K562 treated with DMSO at 1 percent for 12 hours (cell line): ENCODE measurements around the gene PRIMPOL. TPM values are rescaled to one million over a fixed set of nuclear protein-coding genes. Genes with fewer than 3 reads are reported as not detected.

ENCODE experiments used
- total RNA-seq: library from RNA; unstranded; fragments of 300-600 nt; gene quantifications from 2 replicates; pipeline ENCODE4 v1.2.3, GENCODE V29; 2022; ENCODE audit not compliant: insufficient read depth

Gene PRIMPOL, protein sequence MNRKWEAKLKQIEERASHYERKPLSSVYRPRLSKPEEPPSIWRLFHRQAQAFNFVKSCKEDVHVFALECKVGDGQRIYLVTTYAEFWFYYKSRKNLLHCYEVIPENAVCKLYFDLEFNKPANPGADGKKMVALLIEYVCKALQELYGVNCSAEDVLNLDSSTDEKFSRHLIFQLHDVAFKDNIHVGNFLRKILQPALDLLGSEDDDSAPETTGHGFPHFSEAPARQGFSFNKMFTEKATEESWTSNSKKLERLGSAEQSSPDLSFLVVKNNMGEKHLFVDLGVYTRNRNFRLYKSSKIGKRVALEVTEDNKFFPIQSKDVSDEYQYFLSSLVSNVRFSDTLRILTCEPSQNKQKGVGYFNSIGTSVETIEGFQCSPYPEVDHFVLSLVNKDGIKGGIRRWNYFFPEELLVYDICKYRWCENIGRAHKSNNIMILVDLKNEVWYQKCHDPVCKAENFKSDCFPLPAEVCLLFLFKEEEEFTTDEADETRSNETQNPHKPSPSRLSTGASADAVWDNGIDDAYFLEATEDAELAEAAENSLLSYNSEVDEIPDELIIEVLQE
- total RNA-seq, result 22.0 and 29.6 TPM in 2 replicates

DNA sequence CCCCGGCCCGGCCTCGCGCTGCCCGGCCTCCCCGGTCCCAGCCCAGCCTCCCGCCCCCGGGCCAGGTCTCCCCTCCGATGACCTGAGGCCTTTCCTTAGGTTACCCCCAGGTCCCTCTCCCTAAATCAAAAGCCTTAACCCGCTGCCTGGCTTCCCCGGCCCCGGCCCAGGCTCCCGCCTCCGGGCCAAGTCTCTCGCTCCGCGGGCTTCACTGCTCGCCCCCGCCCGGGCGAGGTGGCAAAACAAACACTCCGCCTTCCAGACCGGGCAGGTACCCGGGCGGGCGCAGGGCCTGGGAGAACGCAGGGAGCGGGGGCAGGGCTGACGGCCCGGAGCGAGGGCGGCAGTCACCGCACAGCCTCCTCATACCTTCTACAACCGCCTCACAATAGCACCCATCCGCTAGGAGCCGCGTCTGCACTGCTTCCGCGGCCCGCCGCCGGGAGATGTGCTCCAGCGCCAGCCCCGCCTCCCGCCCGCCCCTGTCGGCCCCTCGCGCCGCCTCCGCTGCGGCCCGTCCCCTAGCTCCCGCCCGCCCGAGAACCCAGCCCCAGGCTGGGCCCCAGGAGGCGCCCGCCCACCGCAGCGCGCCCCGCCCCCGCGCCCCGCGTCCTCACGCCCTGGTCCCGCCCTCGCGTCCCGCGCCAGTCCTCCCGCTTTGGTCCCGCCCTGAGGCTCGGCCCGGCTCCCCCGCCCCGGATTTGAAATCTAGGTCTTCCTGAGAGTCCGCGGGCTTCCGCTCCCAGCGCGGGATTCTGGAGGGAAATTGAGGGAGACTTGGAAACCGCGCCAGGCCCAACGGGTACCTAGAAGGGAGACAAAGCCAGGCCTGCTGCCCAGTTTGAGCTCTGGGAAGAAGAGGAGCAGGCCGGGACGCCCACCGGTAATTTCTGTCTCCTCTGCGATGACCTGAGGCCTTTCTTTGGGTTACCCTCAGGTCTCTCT, at the start of gene PRIMPOL, which contains the start of gene CASP3:
Gene PRIMPOL (plus strand): TSS at position 713 of the 945 bp plus-strand sequence. CDS start 7,403 bp downstream, outside the sequence.
Gene CASP3 (minus strand): TSS at position 422 of the 945 bp plus-strand sequence. CDS start 10,994 bp downstream, outside the sequence.

DNA sequence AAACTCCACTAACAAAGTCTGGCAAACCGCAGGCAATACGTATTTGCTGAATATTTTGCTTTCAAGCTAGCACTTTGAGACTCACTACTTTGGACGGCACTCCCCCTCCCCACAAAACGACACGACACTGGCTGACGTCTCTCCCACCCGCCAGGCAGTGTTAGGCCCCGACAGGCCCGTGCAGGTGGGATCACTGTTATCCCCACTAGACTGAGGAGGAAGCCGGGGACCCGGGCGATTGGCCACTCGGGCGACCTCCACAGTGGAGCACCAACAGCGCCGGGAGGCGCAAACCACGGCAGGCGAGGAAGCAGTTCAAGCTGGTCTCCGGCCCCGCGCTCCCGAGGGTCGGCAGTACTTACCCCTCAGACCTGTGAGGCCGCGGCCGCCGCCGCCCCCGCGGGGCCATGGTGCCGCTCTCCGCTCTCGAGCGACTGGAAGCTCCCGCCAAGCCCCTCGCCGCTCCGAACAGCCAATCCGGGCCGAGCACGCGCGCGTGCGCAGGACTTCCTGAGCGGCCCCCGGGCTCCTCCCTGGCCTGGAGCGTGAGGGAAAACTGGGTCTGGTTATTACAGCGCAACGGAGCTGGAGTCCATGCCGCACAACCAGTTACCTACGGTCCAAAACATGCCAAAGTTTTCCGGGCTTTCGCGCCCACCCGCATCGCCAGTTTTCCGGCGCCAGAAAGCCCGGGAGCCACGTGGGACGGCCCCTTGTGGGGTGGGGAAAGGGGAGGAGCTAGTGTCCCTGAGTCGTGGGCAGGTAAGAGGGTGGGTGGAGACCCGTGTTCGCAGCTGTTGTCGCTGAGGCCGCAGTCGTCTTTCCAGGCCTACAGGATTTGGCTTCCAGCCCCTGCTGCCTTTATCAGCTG, 84.4 kb downstream of the PRIMPOL start, which contains the start of gene CENPU:
Gene CENPU (minus strand): TSS at position 443 of the 871 bp plus-strand sequence. CDS start 34 bp downstream, at position 409.

Other genes with a start within 250 kb of the PRIMPOL start
- gene IRF2, start 175.2 kb upstream of the PRIMPOL start, total RNA-seq, result 9.7 and 21.6 TPM in 2 replicates
- gene CASP3, start 291 bp upstream of the PRIMPOL start, total RNA-seq, result 16.8 and 31.9 TPM in 2 replicates
- 43.5 and 86.1 TPM in 2 replicates for gene CENPU, start 84.4 kb downstream of the PRIMPOL start, total RNA-seq
- 19.3 and 46.8 TPM in 2 replicates for gene ACSL1, start 176.2 kb downstream of the PRIMPOL start, total RNA-seq